Myocyte (in vitro differentiated cells): Measurements from ENCODE around the gene LENG9. TPM values are rescaled to one million over a fixed set of nuclear protein-coding genes. Genes with fewer than 3 reads are reported as not detected.

ENCODE experiments used
- DNase-seq: peaks from one replicate; pipeline ENCODE4 v3.0.0-alpha.2; 2012; ENCODE audit warnings: low read depth
- total RNA-seq: library from RNA; depleted of rRNA; stranded (reverse); fragments of >200 nt; gene quantifications from 2 replicates; pipeline ENCODE4 v1.2.3, GENCODE V29; 2014

The LENG9 gene
- total RNA-seq, 1 donor from 2014 or later = 5.2 TPM

DNA sequence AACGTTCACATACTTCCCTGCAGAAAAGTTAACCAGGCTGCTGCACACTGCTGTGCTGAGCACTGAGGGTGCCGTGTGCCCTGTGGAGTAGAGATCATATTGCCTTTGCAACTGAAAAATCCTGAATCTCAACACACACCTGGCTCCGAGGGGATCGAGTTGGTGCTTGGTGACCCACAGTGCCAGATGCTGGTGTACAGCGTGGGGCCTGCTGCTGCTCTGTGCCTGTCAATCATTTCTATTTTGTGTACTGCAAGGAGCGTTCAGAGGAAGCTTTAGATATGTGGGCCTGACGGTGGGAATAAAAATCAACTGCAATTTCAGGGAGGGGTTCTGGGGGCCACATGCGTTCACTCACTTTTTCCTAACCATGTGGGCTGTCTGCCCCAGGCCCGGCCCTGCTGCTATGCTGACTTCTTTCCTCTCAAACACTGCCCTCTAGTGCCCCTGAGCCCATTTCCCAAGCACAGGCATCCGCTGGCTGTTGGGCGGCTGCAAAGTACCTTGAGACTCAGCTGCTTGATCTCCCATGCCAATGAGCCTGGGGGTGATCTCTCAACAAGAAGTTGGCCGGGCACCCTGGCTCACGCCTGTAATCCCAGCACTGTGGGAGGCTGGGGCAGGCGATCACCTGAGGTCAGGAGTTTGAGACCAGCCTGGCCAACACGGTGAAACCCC lies 24.3 kb downstream of the LENG9 start:
- DNase-seq = peak; percentile 38

GRCh38 chr19:54436628-54437252 lies 26.8 kb downstream of the LENG9 start:
- no peak for DNase-seq

DNA sequence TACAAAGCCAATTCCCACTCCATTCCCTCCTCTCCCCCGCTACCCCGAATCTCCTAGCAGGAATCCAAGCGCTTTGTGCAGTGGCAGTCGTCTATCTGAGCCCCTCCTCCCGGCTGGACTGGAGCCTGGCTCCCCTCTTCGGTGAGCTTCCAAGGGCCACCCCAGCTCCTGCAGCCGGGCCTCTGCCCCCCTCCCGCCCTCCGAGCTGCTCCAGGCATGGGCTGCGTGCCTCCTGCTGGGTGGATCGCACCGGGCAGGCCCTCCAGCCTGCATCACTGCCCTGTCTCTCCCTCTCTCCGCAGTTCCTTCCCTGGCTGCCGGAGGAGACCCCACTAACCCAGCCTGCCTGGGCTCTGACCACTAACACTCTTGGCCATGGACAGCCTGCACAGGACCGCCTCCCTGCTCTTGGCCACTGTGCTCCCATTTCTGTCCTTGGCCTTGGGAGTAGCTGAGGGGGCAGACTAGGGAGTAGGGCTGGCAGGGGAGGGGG lies 27.5 kb downstream of the LENG9 start:
- DNase-seq = no peak

GRCh38 chr19:54435551-54436016 lies 28.0 kb downstream of the LENG9 start:
- DNase-seq = no peak

DNA sequence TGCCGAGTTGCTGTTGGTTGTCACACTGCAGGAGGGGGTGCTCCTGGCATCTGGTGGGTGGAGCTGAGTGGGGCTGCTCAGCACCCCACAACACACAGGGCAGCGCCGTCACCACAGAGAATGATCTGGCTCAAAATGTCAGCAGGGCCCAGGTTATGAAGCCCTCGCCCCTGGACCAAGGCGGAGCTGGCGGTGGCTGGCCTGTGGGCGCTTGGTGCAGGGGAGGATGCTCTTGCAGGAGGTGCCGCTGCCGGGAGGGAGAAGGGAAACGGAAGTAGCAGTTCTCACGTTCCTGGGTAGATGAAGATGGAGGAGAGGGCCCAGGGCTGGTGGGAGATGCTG lies 28.7 kb downstream of the LENG9 start:
- no peak for DNase-seq

GRCh38 chr19:54434112-54434872 lies 29.3 kb downstream of the LENG9 start:
- no peak for DNase-seq

- no peak for DNase-seq
Measured at GRCh38 chr19:54433697-54434096, 29.9 kb downstream of the LENG9 start.

DNA sequence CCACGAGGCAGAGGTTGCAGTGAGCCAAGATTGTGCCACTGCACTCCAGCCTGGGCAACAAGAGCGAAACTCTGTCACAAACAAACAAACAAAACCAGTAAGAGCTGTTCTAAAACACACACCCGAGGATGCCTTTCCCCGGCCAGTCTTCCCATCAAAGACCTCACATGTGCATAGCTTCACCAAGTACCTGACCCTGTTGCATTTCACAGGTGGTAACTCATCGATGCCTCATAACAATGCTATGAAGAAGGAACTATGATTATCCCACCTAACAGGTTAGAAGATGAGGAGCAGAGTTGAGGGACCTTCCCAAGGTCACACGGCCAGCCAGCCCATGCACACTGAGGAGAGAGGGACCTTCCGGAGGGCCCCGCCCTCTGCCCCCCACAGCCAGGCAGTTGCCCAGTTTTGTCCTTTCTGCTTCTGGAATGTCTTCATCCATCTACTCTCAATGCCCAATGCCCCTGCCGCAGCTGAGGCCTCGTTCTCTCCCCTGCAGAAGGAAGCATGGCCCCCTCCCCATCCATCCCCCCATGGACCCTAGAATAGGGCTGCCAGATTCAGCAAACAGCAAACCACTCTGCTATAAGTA lies 31.3 kb downstream of the LENG9 start:
- DNase-seq = no peak

DNA sequence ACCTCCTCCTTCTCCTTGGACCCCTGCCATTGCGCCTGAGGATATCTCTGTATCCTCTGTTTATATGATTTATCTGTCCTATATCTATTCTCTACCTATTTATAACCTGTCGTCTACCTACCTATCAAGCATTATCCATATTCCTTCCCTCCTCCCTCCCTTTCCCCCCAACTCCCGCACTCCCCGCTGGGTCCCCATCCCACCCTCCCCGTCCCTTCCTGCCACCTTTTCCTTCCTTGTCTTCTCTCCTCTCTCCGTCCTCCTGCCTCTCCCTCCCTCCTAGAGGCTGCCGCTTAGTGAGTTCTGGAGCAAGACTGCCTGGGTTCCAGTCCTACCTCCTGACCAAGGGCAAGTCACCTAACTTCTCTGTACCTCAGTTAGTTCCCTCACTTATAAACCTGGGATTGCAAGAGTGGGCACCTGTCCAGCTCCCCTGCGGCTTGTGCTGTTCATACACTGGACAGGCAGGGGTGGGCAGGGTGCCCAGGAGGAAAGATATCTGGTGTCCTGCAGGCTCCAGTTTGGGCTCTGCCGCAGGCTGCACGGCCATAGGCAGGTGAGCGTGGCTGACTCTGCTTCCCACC lies 32.2 kb downstream of the LENG9 start:
- peak; percentile 31 for DNase-seq

GRCh38 chr19:54430306-54431254 lies 33.0 kb downstream of the LENG9 start:
- peak; percentile 11 for DNase-seq

DNA sequence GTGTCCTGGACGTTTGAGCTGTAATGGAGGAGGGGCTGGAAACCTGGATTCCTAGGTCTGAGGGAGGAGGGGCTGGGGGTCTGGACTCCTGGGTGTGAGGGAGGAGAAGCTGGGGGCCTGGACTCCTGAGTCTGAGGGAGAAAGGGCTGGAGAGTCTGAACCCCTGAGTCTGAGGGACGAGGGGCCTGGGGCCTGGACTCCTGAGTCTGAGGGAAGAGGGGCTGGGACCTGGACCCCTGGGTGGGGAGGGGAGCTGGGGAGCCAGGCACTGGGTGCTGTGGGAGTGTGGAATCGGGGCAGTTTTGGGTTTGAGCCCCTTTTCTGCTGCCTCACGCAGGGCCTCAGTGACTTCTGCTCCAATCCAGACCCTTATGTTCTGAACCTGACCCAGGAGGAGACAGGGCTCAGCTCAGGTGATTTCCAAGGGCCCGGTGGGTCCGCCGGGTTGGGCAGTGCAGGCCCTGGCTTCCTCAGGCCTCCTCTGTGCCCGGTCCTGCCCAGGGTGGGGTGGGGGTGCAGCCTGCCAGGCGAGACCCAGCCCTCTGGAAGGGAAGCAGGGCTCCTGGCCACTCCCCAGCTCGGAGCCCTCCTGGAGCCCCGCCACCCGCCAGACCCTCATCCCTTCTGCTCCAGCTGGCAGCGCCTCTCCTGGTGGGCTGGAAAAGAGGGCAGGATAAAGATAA lies 33.9 kb downstream of the LENG9 start:
- DNase-seq = no peak

DNA sequence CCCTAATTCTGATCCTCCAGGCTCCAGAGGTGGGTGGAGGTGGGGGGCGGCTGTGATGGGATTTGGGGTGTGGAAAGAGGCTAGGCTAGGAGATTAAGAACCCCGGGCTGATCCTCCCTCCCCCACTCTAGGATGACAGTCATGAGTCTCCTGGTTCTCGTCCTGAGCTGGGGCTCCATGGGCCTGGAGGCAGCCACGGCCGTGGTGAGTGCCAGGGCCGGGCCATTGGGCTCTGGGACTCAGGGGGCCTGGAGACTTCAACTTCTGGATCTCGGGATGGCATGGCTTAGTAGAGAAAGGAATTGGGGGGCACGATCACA lies 34.4 kb downstream of the LENG9 start:
- no peak for DNase-seq

GRCh38 chr19:54428323-54429175 lies 35.0 kb downstream of the LENG9 start:
- no peak for DNase-seq

DNA sequence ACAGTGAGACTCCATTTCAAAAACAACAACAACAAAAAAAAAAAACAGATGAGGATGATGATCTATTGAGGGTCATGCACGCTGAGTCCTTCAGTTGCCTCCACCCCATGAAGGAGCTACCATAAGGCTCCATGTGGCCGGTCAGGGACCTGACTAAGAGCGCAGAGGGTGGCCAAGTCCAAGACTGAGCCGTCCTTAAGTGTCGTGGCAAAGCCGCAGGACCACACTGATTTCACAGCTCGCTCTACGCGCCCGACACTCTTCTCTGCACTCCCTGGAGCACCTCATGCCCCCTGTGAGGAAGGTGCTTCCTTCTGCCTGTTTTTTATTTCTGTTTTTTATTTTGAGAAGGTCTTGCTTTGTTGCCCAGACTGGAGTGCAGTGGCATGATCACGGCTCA lies 36.0 kb downstream of the LENG9 start:
- no peak for DNase-seq

DNA sequence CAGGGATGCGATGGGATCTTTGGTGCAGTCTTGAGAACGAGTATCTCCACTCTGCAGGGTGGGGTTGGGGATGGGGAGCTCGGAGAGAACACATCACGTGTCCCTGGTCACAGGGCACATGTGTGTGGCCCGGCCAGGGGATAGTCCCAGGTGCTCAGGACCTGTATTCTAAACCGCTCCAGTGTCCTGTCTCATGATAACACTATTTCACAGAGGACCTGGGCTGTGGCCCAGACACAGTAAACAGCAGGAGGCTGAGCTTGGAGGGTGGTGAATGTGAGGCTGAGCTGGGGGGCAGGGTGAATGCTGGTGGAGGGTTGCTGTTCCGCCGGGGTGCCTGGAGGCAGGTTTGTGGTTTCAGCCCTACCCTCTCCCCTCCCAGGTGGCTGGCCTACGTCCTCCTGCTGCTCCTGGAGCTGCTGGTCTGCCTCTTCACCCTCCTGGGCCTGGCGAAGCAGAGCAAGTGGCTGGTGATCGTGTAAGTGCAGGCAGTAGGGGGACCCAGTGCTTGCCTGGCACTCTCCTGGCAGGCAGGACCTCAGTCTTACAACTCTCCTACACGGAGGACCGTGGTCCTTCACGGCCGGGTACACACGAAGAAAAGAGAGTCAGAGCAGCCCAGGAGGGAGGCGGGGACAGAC lies 37.2 kb downstream of the LENG9 start:
- DNase-seq = no peak

GRCh38 chr19:54425382-54425723 lies 38.2 kb downstream of the LENG9 start:
- DNase-seq = no peak

GRCh38 chr19:54424660-54425381 lies 38.8 kb downstream of the LENG9 start:
- DNase-seq = no peak

DNA sequence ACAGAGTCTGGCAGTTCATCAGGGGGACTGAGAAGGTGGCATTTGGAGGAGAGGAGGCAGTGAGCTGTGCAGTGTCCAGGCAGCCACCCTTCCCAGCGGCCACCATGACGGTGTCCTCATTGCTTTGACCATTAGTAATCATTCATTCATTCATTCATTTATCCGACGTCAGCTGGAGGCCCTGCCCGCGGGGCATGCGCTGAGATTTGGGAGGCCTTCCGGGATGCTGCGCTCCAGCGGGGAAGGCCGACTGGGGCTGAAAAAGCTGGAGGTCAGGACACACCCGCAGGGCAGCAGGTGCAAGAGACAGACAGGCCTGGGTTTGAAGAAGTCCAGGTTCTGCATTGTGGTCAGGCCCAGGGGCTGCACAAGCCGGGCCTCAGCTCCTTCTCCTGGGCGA lies 39.4 kb downstream of the LENG9 start:
- DNase-seq = no peak
